ENCODE results near the gene KRT74. TPM values are rescaled to one million over a fixed set of nuclear protein-coding genes. Genes with fewer than 3 reads are reported as not detected.

The KRT74 gene
- total RNA-seq, 1 donor from 2014 or later = not detected

DNA sequence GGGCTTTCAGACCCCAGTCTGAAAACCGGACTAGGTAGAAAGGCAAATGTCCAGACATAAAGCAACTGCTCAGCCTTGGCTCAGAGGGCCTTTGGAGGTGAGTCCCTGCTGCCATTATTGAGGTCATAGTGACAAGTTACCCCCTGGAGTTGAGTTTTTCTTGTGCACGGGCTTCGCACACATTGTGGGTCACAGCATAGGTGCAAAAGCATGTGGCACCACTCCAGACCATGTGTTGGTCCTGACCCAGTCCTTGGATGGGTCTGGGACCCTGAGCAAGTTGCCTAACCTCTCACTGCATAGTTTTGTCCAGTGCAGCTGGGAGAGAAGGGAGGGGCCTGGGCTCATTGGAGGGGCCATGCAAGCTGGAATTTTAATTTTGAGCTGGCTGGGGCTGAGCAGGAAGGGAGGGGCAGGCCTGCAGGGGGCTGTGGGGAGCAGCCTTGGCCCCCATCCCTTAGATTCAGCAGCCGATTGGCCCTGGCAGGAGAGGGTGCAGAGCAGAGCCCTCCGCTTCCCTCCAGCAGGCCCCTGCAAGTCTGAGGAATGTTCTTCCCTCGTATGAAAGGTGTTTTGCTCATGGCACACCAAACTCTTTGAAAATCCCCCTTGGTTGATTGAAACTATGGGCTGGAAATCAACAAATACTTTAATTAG lies 49.3 kb downstream of the KRT74 start:
- Mint-ChIP-seq H3K4me3 (ENCODE audit: low read depth) (no peak overlapping the region), H3K27ac (no peak overlapping the region), H3K27me3 (peaks cover 19% of the 10 kb centered on the region), H3K4me1 (ENCODE audit: low read depth) (no peaks in the 10 kb centered on the region), H3K36me3 (ENCODE audit: insufficient read depth) (no peaks in the 10 kb centered on the region), H3K9me3 (ENCODE audit: low read depth) (no peaks in the 10 kb centered on the region)
- peak; percentile 7 for DNase-seq (ENCODE audit: low spot score, unreplicated experiment)
- no peak for TF ChIP-seq CTCF (IDR thresholded peaks at IDR 0.05; ENCODE audit: unreplicated experiment)

- Mint-ChIP-seq H3K27me3 (peaks cover 24% of the 10 kb centered on the region), H3K27ac (no peak overlapping the region), H3K9me3 (ENCODE audit: low read depth) (no peaks in the 10 kb centered on the region), H3K4me1 (ENCODE audit: low read depth) (no peaks in the 10 kb centered on the region), H3K4me3 (ENCODE audit: low read depth) (no peak overlapping the region), H3K36me3 (ENCODE audit: insufficient read depth) (no peaks in the 10 kb centered on the region)
- DNase-seq (ENCODE audit: low spot score, unreplicated experiment) = peak; percentile 5
- TF ChIP-seq CTCF (IDR thresholded peaks at IDR 0.05; ENCODE audit: unreplicated experiment) = no peak
These were observed 49.8 kb downstream of the KRT74 start for GRCh38 chr12:52523824-52524223.

GRCh38 chr12:52522346-52523011 lies 51.2 kb downstream of the KRT74 start:
- peak; percentile 7 for DNase-seq (ENCODE audit: low spot score, unreplicated experiment)
- Mint-ChIP-seq H3K36me3 (ENCODE audit: insufficient read depth) (no peaks in the 10 kb centered on the region), H3K27ac (no peak overlapping the region), H3K4me1 (ENCODE audit: low read depth) (no peaks in the 10 kb centered on the region), H3K9me3 (ENCODE audit: low read depth) (no peaks in the 10 kb centered on the region), H3K27me3 (peaks cover 29% of the 10 kb centered on the region), H3K4me3 (ENCODE audit: low read depth) (no peak overlapping the region)
- no peak for TF ChIP-seq CTCF (IDR thresholded peaks at IDR 0.05; ENCODE audit: unreplicated experiment)

DNA sequence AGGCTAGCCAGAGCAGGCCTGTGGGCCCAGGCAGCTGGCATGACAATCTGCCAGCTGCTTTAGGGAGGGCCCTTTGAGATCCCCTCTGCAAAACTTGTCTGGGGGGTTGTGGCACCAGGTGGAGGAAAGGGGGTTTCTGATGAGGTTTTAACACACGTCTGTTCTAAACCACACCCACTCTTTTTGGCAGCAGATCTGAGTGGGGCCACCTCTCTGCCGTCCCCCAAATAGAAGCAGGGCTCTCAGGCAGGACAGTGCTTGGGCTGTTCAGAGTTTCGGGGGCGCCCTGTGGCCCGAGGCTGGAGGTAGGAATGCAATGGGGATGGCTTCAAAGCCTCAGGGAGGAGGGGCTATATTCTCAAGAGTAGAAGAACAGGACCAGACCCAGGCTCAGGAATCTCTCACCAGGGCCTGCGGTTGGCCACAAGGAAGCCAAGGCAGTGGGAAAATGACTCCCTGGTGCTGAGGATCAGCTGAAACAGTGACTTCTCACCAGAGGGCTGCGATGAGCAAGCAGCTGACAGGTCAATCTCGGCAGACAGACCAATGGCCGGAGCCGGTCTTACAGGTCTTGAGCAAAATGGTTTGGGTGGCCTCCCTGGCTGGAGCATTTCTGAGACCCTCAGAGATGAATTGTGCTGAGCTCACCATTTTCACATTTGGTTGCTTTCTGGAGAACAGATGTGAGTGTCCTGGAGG lies 51.9 kb downstream of the KRT74 start:
- Mint-ChIP-seq H3K27ac (no peak overlapping the region), H3K4me3 (ENCODE audit: low read depth) (no peak overlapping the region), H3K9me3 (ENCODE audit: low read depth) (no peaks in the 10 kb centered on the region), H3K27me3 (peaks cover 33% of the 10 kb centered on the region), H3K36me3 (ENCODE audit: insufficient read depth) (no peaks in the 10 kb centered on the region), H3K4me1 (ENCODE audit: low read depth) (no peaks in the 10 kb centered on the region)
- no peak for TF ChIP-seq CTCF (IDR thresholded peaks at IDR 0.05; ENCODE audit: unreplicated experiment)
- DNase-seq (ENCODE audit: low spot score, unreplicated experiment) = peak; percentile 8

DNA sequence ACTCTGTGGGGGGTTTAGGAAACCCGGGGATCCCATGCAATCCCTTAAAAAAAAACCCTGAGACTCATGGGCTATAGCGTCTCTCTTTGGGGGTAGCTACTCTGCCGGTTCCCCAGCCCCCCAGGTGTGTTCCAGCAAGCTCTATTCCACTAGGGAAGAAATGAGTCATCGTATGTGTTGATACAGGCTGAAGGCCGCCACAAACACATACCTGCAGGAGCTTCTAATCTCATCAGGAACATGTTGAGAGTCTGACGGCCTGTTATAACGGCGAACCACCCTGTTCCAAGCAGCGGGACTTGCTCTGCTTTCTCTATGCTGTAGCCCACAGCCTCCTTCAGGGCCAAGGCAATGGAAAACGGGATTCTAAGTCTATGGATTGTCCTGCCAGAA lies 52.5 kb downstream of the KRT74 start:
- Mint-ChIP-seq H3K4me1 (ENCODE audit: low read depth) (no peaks in the 10 kb centered on the region), H3K27ac (no peak overlapping the region), H3K9me3 (ENCODE audit: low read depth) (no peaks in the 10 kb centered on the region), H3K27me3 (peaks cover 34% of the 10 kb centered on the region), H3K4me3 (ENCODE audit: low read depth) (no peak overlapping the region), H3K36me3 (ENCODE audit: insufficient read depth) (no peaks in the 10 kb centered on the region)
- TF ChIP-seq CTCF (IDR thresholded peaks at IDR 0.05; ENCODE audit: unreplicated experiment) = no peak
- peak; percentile 5 for DNase-seq (ENCODE audit: low spot score, unreplicated experiment)

Data from progenitor cell of endocrine pancreas (in vitro differentiated cells).